ENCODE measurements around the gene SLC9A6. TPM values are rescaled to one million over a fixed set of nuclear protein-coding genes. Genes with fewer than 3 reads are reported as not detected.

Gene SLC9A6
- total and polyA plus RNA-seq, 2 of the 8 experiments (the other 6 are each of a cell fraction or from before 2014, with no cell fraction given) = 8.0 to 14.1 TPM

DNA sequence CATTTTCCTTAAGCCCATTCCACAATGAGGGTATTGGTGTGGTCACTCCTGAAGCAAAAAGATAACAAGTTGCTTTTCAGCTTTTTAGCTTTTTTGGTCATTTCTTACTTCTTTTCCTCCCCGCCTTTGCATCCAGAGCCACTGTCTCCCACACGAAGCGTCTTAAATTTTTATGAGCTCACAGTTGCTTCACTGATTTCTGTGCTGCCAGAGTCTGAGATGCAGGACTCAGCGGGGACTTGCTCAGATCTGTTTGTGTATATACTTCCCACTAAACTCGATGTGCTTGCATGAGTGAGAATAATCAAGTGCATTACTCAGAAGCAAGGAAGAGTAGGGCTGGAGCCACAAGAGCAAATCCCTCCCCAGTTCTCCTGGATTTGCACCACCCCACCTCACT, 81.9 kb downstream of the SLC9A6 start (continued):
- TF ChIP-seq, protein P1, sequence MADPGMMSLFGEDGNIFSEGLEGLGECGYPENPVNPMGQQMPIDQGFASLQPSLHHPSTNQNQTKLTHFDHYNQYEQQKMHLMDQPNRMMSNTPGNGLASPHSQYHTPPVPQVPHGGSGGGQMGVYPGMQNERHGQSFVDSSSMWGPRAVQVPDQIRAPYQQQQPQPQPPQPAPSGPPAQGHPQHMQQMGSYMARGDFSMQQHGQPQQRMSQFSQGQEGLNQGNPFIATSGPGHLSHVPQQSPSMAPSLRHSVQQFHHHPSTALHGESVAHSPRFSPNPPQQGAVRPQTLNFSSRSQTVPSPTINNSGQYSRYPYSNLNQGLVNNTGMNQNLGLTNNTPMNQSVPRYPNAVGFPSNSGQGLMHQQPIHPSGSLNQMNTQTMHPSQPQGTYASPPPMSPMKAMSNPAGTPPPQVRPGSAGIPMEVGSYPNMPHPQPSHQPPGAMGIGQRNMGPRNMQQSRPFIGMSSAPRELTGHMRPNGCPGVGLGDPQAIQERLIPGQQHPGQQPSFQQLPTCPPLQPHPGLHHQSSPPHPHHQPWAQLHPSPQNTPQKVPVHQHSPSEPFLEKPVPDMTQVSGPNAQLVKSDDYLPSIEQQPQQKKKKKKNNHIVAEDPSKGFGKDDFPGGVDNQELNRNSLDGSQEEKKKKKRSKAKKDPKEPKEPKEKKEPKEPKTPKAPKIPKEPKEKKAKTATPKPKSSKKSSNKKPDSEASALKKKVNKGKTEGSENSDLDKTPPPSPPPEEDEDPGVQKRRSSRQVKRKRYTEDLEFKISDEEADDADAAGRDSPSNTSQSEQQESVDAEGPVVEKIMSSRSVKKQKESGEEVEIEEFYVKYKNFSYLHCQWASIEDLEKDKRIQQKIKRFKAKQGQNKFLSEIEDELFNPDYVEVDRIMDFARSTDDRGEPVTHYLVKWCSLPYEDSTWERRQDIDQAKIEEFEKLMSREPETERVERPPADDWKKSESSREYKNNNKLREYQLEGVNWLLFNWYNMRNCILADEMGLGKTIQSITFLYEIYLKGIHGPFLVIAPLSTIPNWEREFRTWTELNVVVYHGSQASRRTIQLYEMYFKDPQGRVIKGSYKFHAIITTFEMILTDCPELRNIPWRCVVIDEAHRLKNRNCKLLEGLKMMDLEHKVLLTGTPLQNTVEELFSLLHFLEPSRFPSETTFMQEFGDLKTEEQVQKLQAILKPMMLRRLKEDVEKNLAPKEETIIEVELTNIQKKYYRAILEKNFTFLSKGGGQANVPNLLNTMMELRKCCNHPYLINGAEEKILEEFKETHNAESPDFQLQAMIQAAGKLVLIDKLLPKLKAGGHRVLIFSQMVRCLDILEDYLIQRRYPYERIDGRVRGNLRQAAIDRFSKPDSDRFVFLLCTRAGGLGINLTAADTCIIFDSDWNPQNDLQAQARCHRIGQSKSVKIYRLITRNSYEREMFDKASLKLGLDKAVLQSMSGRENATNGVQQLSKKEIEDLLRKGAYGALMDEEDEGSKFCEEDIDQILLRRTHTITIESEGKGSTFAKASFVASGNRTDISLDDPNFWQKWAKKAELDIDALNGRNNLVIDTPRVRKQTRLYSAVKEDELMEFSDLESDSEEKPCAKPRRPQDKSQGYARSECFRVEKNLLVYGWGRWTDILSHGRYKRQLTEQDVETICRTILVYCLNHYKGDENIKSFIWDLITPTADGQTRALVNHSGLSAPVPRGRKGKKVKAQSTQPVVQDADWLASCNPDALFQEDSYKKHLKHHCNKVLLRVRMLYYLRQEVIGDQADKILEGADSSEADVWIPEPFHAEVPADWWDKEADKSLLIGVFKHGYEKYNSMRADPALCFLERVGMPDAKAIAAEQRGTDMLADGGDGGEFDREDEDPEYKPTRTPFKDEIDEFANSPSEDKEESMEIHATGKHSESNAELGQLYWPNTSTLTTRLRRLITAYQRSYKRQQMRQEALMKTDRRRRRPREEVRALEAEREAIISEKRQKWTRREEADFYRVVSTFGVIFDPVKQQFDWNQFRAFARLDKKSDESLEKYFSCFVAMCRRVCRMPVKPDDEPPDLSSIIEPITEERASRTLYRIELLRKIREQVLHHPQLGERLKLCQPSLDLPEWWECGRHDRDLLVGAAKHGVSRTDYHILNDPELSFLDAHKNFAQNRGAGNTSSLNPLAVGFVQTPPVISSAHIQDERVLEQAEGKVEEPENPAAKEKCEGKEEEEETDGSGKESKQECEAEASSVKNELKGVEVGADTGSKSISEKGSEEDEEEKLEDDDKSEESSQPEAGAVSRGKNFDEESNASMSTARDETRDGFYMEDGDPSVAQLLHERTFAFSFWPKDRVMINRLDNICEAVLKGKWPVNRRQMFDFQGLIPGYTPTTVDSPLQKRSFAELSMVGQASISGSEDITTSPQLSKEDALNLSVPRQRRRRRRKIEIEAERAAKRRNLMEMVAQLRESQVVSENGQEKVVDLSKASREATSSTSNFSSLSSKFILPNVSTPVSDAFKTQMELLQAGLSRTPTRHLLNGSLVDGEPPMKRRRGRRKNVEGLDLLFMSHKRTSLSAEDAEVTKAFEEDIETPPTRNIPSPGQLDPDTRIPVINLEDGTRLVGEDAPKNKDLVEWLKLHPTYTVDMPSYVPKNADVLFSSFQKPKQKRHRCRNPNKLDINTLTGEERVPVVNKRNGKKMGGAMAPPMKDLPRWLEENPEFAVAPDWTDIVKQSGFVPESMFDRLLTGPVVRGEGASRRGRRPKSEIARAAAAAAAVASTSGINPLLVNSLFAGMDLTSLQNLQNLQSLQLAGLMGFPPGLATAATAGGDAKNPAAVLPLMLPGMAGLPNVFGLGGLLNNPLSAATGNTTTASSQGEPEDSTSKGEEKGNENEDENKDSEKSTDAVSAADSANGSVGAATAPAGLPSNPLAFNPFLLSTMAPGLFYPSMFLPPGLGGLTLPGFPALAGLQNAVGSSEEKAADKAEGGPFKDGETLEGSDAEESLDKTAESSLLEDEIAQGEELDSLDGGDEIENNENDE (IDR thresholded peaks at IDR 0.05; ENCODE audit: insufficient replicate concordance, low read length) = no peak
- TF ChIP-seq NRF1 (IDR thresholded peaks at IDR 0.05; ENCODE audit: low read depth, low read length) (no peak), CBX5 (IDR thresholded peaks at IDR 0.05; ENCODE audit: low read depth, low read length) (no peak), PHF8 (conservative IDR thresholded peaks at IDR 0.05; ENCODE audit: low read depth, low read length) (no peak)
- TF ChIP-seq, protein P2, sequence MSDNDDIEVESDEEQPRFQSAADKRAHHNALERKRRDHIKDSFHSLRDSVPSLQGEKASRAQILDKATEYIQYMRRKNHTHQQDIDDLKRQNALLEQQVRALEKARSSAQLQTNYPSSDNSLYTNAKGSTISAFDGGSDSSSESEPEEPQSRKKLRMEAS (IDR thresholded peaks at IDR 0.05) = no peak
